ENCODE measurements around the gene TIPARP. TPM values are rescaled to one million over a fixed set of nuclear protein-coding genes. Genes with fewer than 3 reads are reported as not detected.
"Not testable (repeated sequence)": the region's sequence is repeated elsewhere in the genome, so short reads cannot be mapped to it uniquely, and the experiment has no call there.

The TIPARP gene
- total RNA-seq, 1 experiment from 2014 or later: 35.0 TPM

DNA sequence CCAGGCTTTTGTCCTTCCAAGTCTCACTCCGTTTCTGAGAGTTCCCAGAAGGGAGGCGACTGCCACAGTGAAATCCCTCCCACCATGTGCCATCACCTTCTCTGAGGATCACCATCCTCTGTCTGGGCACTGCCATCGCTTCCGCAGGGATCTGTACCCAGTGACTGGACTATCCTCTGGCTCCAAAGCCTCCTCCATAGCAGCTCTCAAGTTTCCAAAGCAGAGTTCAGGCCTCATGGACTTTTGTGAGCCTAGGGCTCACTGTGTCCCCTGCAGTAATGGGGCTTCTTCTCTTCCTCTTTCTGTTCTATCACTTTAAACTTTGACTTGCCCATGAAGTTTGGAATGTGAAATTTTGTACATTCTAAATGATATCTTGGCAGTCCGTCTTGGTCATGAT, 63.9 kb downstream of the TIPARP start:
- no peaks in the 10 kb centered on the region for H3K27me3 ChIP-seq (ENCODE audit: insufficient read depth, low read depth)
- H2AFZ ChIP-seq: no peak overlapping the region
- no peaks in the 10 kb centered on the region for H3K9me2 ChIP-seq (ENCODE audit: insufficient read depth)
- H3K4me2 ChIP-seq: no peak overlapping the region
- POLR2A ChIA-PET (ENCODE audit: unreplicated experiment): no interaction called here
- H4K20me1 ChIP-seq (ENCODE audit: insufficient read depth): no peaks in the 10 kb centered on the region
- CTCF ChIA-PET: no interaction called here
- H3K9me3 ChIP-seq (ENCODE audit: insufficient read depth, low read depth): no peaks in the 10 kb centered on the region
- H3K27ac ChIP-seq: no peak overlapping the region
- intact Hi-C loops (cut with micrococcal nuclease; ENCODE audit: unreplicated experiment): no loop called here
- H3K4me3 ChIP-seq: no peak overlapping the region
- no peaks in the 10 kb centered on the region for H3K36me3 ChIP-seq (ENCODE audit: low read depth)
- BruUV-seq (replicated peaks): no TSS peak
- TF ChIP-seq EZH2 (IDR thresholded peaks at IDR 0.05; ENCODE audit: low read depth): no peak
- TF ChIP-seq, protein P1, sequence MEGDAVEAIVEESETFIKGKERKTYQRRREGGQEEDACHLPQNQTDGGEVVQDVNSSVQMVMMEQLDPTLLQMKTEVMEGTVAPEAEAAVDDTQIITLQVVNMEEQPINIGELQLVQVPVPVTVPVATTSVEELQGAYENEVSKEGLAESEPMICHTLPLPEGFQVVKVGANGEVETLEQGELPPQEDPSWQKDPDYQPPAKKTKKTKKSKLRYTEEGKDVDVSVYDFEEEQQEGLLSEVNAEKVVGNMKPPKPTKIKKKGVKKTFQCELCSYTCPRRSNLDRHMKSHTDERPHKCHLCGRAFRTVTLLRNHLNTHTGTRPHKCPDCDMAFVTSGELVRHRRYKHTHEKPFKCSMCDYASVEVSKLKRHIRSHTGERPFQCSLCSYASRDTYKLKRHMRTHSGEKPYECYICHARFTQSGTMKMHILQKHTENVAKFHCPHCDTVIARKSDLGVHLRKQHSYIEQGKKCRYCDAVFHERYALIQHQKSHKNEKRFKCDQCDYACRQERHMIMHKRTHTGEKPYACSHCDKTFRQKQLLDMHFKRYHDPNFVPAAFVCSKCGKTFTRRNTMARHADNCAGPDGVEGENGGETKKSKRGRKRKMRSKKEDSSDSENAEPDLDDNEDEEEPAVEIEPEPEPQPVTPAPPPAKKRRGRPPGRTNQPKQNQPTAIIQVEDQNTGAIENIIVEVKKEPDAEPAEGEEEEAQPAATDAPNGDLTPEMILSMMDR (conservative IDR thresholded peaks at IDR 0.05): no peak
- H3K79me2 ChIP-seq (ENCODE audit: low read depth): no peaks in the 10 kb centered on the region
- no peak for DNase-seq
- no peaks in the 10 kb centered on the region for H3K4me1 ChIP-seq (replicated peaks; ENCODE audit: insufficient read depth)
- no peaks in the 10 kb centered on the region for H3F3A ChIP-seq (ENCODE audit: insufficient read depth, low read depth)

DNA sequence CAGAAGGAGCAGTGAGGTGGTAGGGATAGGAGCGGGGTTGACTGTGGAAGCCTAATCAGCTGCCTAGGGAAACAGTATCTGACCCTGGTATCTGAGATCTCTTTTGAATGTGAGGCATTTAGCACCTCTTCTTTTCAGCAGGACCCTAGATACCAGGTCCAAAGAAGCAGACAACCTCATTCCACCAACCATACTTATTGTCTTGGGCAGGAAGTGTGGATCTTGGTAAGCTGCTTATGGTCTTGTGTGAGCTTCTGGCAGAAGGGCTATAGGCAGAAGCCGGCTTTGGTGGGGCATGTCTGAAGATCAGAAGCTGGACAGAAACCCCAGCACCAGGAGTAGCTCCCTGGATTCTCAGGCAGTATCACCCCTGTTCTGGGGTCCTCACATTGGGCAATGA, 65.6 kb downstream of the TIPARP start:
- BruUV-seq (replicated peaks): no TSS peak
- H4K20me1 ChIP-seq (ENCODE audit: insufficient read depth): no peaks in the 10 kb centered on the region

DNA sequence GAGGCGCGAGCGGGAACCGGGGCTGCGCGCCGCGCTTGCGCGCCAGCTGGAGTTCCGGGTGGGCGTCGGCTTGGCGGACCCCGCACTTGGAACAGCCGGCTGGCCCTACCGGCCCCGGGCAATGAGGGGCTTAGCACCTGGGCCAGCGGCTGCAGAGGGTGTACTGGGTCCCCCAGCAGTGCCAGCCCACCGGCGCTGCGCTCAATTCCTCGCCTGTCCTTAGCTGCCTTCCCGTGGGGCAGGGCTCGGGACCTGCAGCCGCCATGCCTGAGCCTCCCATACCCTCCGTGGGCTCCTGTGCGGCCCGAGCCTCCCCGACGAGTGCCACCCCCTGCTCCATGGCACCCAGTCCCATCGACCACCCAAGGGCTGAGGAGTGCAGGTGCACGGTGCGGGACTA, 66.2 kb downstream of the TIPARP start:
- H3K9me3 ChIP-seq (ENCODE audit: insufficient read depth, low read depth); H3K27me3 ChIP-seq (ENCODE audit: insufficient read depth, low read depth); H4K20me1 ChIP-seq (ENCODE audit: insufficient read depth); CTCF ChIA-PET; H3K4me1 ChIP-seq (replicated peaks; ENCODE audit: insufficient read depth); BruUV-seq (replicated peaks); H3K36me3 ChIP-seq (ENCODE audit: low read depth); H3K27ac ChIP-seq; H3F3A ChIP-seq (ENCODE audit: insufficient read depth, low read depth); H3K4me3 ChIP-seq; H3K4me2 ChIP-seq; H3K79me2 ChIP-seq (ENCODE audit: low read depth); intact Hi-C loops (cut with micrococcal nuclease; ENCODE audit: unreplicated experiment); DNase-seq; H3K9me2 ChIP-seq (ENCODE audit: insufficient read depth); H2AFZ ChIP-seq: not testable (repeated sequence)
- POLR2A ChIA-PET (ENCODE audit: unreplicated experiment): interaction anchor here (0.6 kb wide), 1 partner anchor 388 kb away, joined by 4 read pairs; no protein-coding TSS in a partner anchor

More for the DNA sequence above, 65.6 kb downstream of the TIPARP start:
- Histone ChIP-seq H3K36me3 (ENCODE audit: low read depth) (no peaks in the 10 kb centered on the region), H3K9me2 (ENCODE audit: insufficient read depth) (no peaks in the 10 kb centered on the region), H3K9me3 (ENCODE audit: insufficient read depth, low read depth) (no peaks in the 10 kb centered on the region), H3K79me2 (ENCODE audit: low read depth) (no peaks in the 10 kb centered on the region), H3K27ac (no peak overlapping the region), H3K4me3 (no peak overlapping the region), H3K27me3 (ENCODE audit: insufficient read depth, low read depth) (no peaks in the 10 kb centered on the region), H2AFZ (no peak overlapping the region), H3K4me2 (no peak overlapping the region), H3K4me1 (replicated peaks; ENCODE audit: insufficient read depth) (no peaks in the 10 kb centered on the region), H3F3A (ENCODE audit: insufficient read depth, low read depth) (no peaks in the 10 kb centered on the region)
- POLR2A ChIA-PET (ENCODE audit: unreplicated experiment): no interaction called here
- CTCF ChIA-PET: no interaction called here
- TF ChIP-seq, protein P1 (conservative IDR thresholded peaks at IDR 0.05): no peak
- no peak for TF ChIP-seq EZH2 (IDR thresholded peaks at IDR 0.05; ENCODE audit: low read depth)
- intact Hi-C loops (cut with micrococcal nuclease; ENCODE audit: unreplicated experiment): no loop called here
- no peak for DNase-seq

DNA sequence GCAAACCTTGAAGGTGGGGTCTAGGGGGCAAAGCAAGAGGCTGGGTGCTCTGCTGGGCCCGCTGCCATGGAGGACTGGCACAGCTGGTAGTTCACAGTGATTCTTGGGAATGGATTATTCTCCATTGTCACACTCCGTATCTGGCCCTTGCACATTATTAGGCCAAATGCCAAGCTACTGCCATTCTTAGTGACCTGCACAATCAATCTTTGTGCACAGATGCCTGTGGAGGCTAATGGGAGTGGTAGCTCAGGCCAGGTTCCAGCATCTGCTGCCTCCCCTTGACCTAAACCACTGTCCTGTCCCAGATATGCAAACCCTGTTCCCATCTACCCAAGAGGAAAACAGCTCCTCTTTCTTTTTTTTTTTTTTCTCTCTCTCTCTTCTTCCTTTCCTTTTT, 67.5 kb downstream of the TIPARP start:
- no peaks in the 10 kb centered on the region for H3F3A ChIP-seq (ENCODE audit: insufficient read depth, low read depth)
- POLR2A ChIA-PET (ENCODE audit: unreplicated experiment): interaction anchor here (0.6 kb wide), 1 partner anchor 12 kb away, joined by 6 read pairs; no protein-coding TSS in a partner anchor

More for the DNA sequence above, 67.5 kb downstream of the TIPARP start:
- no peak overlapping the region for H3K4me2 ChIP-seq
- 0 out of 2 replicates have a peak, but pooled peaks cover 6% of the 10 kb centered on the region for H3K9me3 ChIP-seq (ENCODE audit: insufficient read depth, low read depth)
- no peak overlapping the region for H3K27ac ChIP-seq
- intact Hi-C loops (cut with micrococcal nuclease; ENCODE audit: unreplicated experiment): no loop called here
- no peaks in the 10 kb centered on the region for H3K27me3 ChIP-seq (ENCODE audit: insufficient read depth, low read depth)
- no peaks in the 10 kb centered on the region for H4K20me1 ChIP-seq (ENCODE audit: insufficient read depth)
- no peak for TF ChIP-seq EZH2 (IDR thresholded peaks at IDR 0.05; ENCODE audit: low read depth)
- TF ChIP-seq, protein P1 (conservative IDR thresholded peaks at IDR 0.05): no peak
- CTCF ChIA-PET: no interaction called here
- no peaks in the 10 kb centered on the region for H3K79me2 ChIP-seq (ENCODE audit: low read depth)
- no peak overlapping the region for H3K4me3 ChIP-seq
- no peak overlapping the region for H2AFZ ChIP-seq
- no peaks in the 10 kb centered on the region for H3K4me1 ChIP-seq (replicated peaks; ENCODE audit: insufficient read depth)
- no peaks in the 10 kb centered on the region for H3K9me2 ChIP-seq (ENCODE audit: insufficient read depth)
- no peaks in the 10 kb centered on the region for H3K36me3 ChIP-seq (ENCODE audit: low read depth)
- DNase-seq: no peak
- BruUV-seq (replicated peaks): no TSS peak
